ENCODE results near the gene GOT1. TPM values are rescaled to one million over a fixed set of nuclear protein-coding genes. Genes with fewer than 3 reads are reported as not detected.

Gene GOT1
- total RNA-seq, 1 donor from 2014 or later: 46.3 TPM

- no peak for DNase-seq
Observed at GRCh38 chr10:99353182-99353581, 77.2 kb downstream of the GOT1 start.

GRCh38 chr10:99347672-99348071 lies 82.8 kb downstream of the GOT1 start:
- no peak for DNase-seq

Other genes with a start within 250 kb of the GOT1 start
- 18.3 TPM for gene HPSE2, start 194.8 kb downstream of the GOT1 start, total RNA-seq
- 0.92 TPM for gene CNNM1, start 101.3 kb downstream of the GOT1 start, total RNA-seq
- gene NKX2-3, start 102.3 kb upstream of the GOT1 start, total RNA-seq: 6.2 TPM
- 23.3 TPM for gene SLC25A28, start 189.8 kb upstream of the GOT1 start, total RNA-seq
- 9.7 TPM for gene ENTPD7, start 228.9 kb upstream of the GOT1 start, total RNA-seq